ENCODE data around the gene BCL2.

- TF ChIP-seq CTCF (IDR thresholded peaks at IDR 0.05) (no peak), POLR2A (IDR thresholded peaks at IDR 0.05) (no peak)
Observed at GRCh38 chr18:63261029-63261428, 58.5 kb downstream of the BCL2 start.

Measured in prostate gland (tissue), 2 donors.